ENCODE measurements around the gene OCIAD2.
A peak's percentile ranks its signal among the peaks of the same experiment; 100 is the strongest.

GRCh38 chr4:48896845-48897244, 9.7 kb downstream of the OCIAD2 start:
- TF ChIP-seq, protein P1, sequence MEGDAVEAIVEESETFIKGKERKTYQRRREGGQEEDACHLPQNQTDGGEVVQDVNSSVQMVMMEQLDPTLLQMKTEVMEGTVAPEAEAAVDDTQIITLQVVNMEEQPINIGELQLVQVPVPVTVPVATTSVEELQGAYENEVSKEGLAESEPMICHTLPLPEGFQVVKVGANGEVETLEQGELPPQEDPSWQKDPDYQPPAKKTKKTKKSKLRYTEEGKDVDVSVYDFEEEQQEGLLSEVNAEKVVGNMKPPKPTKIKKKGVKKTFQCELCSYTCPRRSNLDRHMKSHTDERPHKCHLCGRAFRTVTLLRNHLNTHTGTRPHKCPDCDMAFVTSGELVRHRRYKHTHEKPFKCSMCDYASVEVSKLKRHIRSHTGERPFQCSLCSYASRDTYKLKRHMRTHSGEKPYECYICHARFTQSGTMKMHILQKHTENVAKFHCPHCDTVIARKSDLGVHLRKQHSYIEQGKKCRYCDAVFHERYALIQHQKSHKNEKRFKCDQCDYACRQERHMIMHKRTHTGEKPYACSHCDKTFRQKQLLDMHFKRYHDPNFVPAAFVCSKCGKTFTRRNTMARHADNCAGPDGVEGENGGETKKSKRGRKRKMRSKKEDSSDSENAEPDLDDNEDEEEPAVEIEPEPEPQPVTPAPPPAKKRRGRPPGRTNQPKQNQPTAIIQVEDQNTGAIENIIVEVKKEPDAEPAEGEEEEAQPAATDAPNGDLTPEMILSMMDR (conservative IDR thresholded peaks at IDR 0.05; ENCODE audit: low read depth, low read length) = 0 out of 2 replicates have a peak, but pooled peaks have one; percentile 8
- no peak for TF ChIP-seq EZH2 (IDR thresholded peaks at IDR 0.05; ENCODE audit: borderline replicate concordance, low read depth, low read length, poor library complexity, severe bottlenecking)
